Ishikawa (cell line): ENCODE data around the gene CHCHD4.

Experiments
- CEBPB ChIP-seq: IDR thresholded peaks from 2 replicates; pipeline ENCODE4 v1.6.1; 2012
- CREB1 ChIP-seq: IDR thresholded peaks from 2 replicates; pipeline ENCODE4 v1.6.1; 2012; ENCODE audit warnings: low read depth
- EGR1 ChIP-seq: IDR thresholded peaks from 2 replicates; pipeline ENCODE4 v1.6.1; 2012
- EP300 ChIP-seq: IDR thresholded peaks from 2 replicates; pipeline ENCODE4 v1.6.1; 2012; ENCODE audit warnings: borderline replicate concordance
- FOXM1 ChIP-seq: IDR thresholded peaks from 2 replicates; pipeline ENCODE4 v1.6.1; 2012; ENCODE audit warnings: low read depth, borderline replicate concordance
- MAX ChIP-seq: IDR thresholded peaks from 2 replicates; pipeline ENCODE4 v1.6.1; 2012
- NFIC ChIP-seq: IDR thresholded peaks from 2 replicates; pipeline ENCODE4 v1.6.1; 2012
- RAD21 ChIP-seq: IDR thresholded peaks from 2 replicates; pipeline ENCODE4 v1.6.1; 2012; ENCODE audit warnings: low read depth
- REST ChIP-seq: IDR thresholded peaks from 2 replicates; pipeline ENCODE4 v1.6.1; 2012; ENCODE audit warnings: low read depth, mild to moderate bottlenecking
- TAF1 ChIP-seq: IDR thresholded peaks from 2 replicates; pipeline ENCODE4 v1.6.1; 2012; ENCODE audit warnings: low read depth, mild to moderate bottlenecking
- TCF12 ChIP-seq: IDR thresholded peaks from 2 replicates; pipeline ENCODE4 v1.6.1; 2012; ENCODE audit warnings: low read depth
- TEAD4 ChIP-seq: IDR thresholded peaks from 2 replicates; pipeline ENCODE4 v1.6.1; 2012
- USF1 ChIP-seq: IDR thresholded peaks from 2 replicates; pipeline ENCODE4 v1.6.1; 2012
- YY1 ChIP-seq: IDR thresholded peaks from 2 replicates; pipeline ENCODE4 v1.6.1; 2012; ENCODE audit warnings: low read depth
- ZBTB7A ChIP-seq: IDR thresholded peaks from 2 replicates; pipeline ENCODE4 v1.6.1; 2012; ENCODE audit warnings: low read depth

The CHCHD4 gene

GRCh38 chr3:14157951-14158350, 33.3 kb upstream of the CHCHD4 start:
- TF ChIP-seq FOXM1 (no peak), ZBTB7A (no peak), REST (no peak), MAX (no peak), RAD21 (no peak), CEBPB (no peak), TCF12 (no peak), TEAD4 (no peak), NFIC (no peak), TAF1 (no peak)

GRCh38 chr3:14156843-14157561, 32.3 kb upstream of the CHCHD4 start:
- TF ChIP-seq RAD21 = no peak
- TF ChIP-seq TCF12 = no peak
- TF ChIP-seq USF1 = no peak
- TF ChIP-seq ZBTB7A = no peak
- TF ChIP-seq NFIC = no peak
- TF ChIP-seq TEAD4 = no peak
- TF ChIP-seq CREB1 = no peak
- TF ChIP-seq REST = no peak
- TF ChIP-seq TAF1 = no peak
- no peak for TF ChIP-seq MAX
- no peak for TF ChIP-seq CEBPB
- no peak for TF ChIP-seq EGR1
- TF ChIP-seq YY1 = no peak
- no peak for TF ChIP-seq EP300
- no peak for TF ChIP-seq FOXM1

- TF ChIP-seq USF1 = no peak
- no peak for TF ChIP-seq TAF1
- no peak for TF ChIP-seq FOXM1
- TF ChIP-seq EP300 = no peak
Measured at GRCh38 chr3:14156201-14156600, 31.5 kb upstream of the CHCHD4 start.

GRCh38 chr3:14154895-14155440, 30.3 kb upstream of the CHCHD4 start:
- TF ChIP-seq REST (no peak), CREB1 (no peak), FOXM1 (no peak), ZBTB7A (no peak), NFIC (no peak)

GRCh38 chr3:14154276-14154675, 29.6 kb upstream of the CHCHD4 start:
- no peak for TF ChIP-seq NFIC
- no peak for TF ChIP-seq CREB1
- TF ChIP-seq FOXM1 = no peak
- no peak for TF ChIP-seq EGR1
- no peak for TF ChIP-seq TAF1
- TF ChIP-seq EP300 = no peak
- no peak for TF ChIP-seq RAD21
